ENCODE measurements around the gene ROR2.

GRCh38 chr9:91994422-91994821 is 44.4 kb upstream of the ROR2 start:
- no peak for TF ChIP-seq POLR2A (IDR thresholded peaks at IDR 0.05)
- TF ChIP-seq, protein P1, sequence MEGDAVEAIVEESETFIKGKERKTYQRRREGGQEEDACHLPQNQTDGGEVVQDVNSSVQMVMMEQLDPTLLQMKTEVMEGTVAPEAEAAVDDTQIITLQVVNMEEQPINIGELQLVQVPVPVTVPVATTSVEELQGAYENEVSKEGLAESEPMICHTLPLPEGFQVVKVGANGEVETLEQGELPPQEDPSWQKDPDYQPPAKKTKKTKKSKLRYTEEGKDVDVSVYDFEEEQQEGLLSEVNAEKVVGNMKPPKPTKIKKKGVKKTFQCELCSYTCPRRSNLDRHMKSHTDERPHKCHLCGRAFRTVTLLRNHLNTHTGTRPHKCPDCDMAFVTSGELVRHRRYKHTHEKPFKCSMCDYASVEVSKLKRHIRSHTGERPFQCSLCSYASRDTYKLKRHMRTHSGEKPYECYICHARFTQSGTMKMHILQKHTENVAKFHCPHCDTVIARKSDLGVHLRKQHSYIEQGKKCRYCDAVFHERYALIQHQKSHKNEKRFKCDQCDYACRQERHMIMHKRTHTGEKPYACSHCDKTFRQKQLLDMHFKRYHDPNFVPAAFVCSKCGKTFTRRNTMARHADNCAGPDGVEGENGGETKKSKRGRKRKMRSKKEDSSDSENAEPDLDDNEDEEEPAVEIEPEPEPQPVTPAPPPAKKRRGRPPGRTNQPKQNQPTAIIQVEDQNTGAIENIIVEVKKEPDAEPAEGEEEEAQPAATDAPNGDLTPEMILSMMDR (IDR thresholded peaks at IDR 0.05): no peak

All from thyroid gland (tissue), 4 donors.